SK-N-DZ (cell line): ENCODE results near the gene PHIP.
A peak's percentile ranks its signal among the peaks of the same experiment; 100 is the strongest.

Experiments used
- DNase-seq: peaks from one replicate; pipeline ENCODE4 v3.0.0-alpha.2; 2015; ENCODE audit warnings: low spot score

PHIP gene

DNA sequence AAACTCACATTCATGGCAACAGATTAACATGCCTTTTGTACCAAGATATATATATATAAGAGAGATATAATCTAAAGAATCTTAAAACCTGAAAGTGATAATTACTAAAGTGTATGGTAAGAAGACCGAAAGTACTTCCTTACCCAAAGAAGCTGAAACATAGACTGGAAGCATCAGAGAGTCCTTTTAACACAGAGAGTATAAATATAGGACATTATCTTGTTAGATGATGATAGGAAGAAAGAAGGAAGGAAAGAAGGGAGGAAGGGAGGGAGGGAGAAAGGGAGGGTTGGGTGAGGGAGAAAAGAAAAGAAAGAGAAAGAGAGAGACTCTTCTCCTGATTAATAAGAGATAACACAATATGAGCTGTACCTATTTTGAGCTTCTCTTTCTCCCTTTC lies 68.2 kb downstream of the PHIP start:
- DNase-seq = no peak

DNA sequence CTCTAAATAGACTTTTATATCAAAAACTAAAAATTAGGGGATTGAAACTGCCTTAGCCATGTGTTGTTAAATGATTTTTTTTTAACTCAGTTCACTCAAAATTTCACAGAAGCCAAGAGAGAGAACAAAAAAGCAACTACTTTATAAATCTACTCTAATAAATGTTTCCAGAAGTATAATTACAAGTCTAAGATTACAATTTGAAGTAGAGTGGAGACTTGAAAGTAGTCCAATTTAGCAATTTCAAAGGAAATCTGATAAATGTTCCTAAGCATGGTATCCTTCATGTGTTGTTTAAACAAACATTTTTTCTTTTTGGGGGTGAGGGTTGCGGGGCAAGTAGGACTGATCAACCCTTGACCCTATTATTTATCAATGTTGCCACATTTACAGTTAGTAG lies 72.6 kb downstream of the PHIP start:
- DNase-seq = no peak

DNA sequence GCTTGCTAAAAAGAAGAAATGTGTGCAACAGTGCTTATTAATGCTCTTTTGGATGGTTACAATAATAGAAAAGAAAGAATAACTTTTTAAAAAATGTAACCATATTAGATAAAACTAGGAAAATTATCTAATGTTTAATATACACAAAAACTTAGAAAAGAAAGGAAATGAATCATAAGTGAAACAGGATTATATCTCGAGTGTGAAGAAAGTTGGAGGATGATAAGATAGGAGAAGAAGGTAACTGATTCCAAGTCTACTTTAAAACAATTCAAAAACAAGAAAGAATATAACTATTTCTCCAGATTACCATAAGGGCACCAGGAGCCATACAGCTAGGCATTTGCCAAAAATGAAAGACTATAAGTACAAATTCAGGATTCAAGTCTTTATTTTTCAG lies 73.0 kb downstream of the PHIP start:
- DNase-seq = no peak

DNA sequence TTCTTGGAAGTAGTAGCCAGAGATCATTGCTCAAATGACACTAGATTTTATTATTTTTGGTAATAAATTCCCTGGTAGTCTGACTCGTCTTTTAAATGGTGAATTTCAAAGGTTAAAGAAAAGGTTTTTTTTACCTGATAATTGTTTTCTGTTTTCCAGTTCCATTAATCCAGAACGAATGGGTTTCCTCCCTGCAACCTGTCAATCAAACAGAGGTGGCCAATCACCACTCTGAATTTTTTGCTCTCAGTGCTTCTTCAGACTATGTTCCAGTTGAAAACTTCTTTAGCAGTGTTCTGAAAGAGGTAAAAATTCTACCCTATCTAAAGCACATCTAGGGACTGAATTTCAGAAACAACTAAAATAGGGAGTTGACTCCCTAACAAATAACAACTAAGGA lies 73.8 kb downstream of the PHIP start:
- no peak for DNase-seq

DNA sequence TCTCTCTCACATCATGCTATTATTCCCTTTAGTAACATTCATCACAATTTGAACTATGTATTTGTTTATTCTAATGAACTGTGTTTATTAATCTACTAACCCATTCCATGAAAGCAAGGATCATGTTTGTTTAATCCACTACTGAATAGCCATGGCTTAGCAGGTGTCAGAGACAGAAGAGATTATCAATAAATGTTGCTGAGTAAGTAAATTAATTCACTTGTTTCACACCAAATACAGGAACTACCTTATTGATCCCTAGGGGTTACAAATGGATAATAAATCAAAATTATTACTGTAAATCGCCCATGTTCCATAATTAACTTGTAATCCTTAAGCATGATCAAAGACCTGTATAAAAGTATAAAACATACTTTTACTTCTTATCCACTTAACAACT lies 76.6 kb downstream of the PHIP start:
- DNase-seq = no peak

DNA sequence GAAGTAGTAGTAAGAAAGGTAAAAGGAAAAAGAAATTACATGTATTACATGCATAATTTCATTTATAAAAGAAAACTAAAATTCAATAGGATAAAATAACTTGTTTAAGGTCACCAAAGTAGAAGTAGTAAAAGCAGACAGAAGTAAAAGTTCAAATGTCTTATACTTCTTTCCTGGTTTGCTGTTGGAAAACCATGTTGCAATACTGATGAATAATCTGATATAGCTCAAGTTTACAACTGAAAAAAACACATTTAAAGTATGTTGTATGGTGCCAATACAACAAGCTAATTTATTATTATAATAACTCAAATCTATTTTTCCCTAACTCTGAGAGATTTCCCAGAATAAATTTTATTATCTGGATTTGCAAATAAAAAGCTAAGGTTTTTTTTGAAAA lies 78.3 kb downstream of the PHIP start:
- DNase-seq = no peak

DNA sequence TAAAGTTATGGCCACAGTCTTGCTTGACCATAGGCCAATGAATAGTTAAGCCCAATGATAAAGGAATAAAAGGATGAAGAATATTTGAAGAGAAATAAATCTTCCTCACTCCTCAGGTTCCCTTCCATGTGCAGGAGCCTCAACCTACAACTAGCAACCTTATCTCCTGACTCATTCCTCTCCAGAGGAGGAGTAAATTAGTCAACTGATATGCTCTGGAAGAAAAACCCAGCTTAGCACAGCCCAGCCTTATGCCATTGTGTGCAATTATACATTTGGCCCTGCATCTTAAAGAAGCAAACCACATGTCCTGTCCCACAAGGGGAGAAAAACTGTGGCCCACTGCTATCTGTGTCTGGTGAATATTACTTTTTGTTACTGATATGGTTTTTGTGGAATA lies 82.1 kb downstream of the PHIP start:
- no peak for DNase-seq

DNA sequence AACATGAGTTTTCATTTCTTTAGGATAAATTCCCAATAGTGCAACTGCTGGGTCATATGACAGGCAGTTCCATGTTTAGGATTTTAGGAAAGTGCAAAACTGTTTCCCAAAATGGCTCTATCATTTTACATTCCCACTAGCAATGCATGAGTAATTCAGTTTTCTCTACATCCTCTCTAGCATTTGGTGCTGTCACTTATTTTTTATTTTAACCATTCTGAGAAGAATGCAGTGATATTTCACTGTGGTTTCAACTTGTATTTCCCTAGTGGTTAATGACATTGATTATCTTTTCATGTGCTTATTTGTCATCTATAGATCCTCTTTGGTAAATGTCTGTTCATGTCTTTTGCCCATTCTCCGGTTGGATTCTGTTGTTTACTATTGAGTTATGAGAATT lies 82.7 kb downstream of the PHIP start:
- no peak for DNase-seq

DNA sequence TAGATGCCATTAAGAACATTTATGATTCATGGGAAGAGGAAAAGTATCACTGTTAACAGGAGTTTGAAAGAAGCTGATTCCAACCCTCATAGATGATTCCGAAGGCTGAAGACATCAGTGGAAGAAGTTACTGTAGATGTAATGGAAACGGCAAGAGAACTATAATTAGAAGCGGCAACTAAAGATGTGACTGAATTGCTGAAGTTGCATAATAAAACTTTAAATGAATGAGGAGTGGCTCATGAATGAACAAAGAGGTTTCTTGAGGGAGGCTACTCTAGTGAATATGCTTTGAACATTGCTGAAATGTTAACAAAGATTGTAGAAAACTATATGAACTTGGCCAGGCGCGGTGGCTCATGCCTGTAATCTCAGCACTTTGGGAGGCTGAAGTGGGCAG lies 84.1 kb downstream of the PHIP start:
- no peak for DNase-seq

DNA sequence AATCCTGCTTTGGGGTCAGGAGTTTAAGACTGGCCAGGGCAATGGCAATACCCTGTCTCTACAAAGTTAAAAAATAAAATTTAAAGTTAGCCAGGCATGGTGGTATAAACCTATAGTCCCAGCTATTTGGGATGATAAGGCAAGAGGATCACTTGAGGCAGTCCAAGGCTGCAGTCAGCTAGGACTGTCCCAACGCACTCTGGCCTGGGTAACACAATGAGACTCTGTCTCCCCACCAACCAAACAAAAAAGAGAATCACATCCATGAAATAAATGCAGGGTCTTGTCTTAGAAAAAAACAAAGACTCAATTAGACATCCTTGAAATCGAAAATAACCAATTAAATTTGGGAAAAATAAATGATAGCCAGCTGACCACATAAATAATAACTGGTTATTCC lies 88.9 kb downstream of the PHIP start:
- DNase-seq = no peak

DNA sequence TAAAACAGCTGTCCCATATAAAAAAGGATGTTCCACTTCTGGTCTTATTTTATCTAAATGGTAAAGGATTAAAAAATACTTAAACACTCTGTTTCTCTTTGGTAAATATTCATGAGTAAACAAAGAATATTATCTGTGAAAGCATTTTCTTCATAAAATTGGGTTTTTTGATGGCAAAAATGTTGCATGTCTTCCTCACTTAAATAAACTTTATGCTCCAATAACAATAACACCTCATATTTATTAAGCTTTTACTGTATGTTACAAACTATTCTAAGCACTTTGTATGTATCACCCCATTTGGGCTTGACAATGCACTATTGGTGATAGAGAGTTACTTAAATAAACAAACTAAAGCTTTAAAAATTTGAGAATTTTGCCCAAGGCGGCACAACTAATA lies 91.9 kb downstream of the PHIP start:
- DNase-seq = no peak

DNA sequence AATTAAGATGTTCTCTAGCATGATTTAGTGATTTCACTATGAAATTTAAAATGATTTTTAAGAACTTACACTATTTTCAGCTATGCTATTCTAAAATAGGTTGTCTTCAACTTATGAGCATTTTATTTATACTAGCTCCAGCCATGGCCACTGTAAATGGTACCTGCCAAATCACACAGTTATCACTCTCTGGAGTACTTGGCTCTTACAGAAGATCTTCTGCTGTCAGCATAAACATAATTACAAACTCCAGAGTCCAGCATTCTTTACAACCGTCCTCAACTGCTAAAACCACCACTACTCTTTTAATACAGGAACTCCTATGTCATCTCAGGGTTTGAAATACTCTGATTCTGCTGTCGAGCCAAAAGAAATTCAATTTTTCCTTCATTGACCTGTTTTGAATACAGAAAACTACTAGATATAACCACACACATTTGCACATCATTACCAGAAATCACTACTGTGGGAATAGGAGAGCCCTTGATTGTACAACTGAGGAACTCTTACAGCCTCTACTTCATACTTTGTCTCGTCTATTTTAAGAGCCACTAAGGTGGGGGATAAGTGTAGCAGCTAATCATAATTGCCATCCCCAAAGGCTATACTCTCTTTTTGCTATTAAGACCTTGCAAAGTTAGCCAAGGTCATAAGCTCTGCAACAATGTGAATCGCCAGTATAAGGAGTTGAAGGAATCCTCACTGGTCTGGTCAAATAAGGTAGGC lies 93.7 kb downstream of the PHIP start:
- DNase-seq = no peak

DNA sequence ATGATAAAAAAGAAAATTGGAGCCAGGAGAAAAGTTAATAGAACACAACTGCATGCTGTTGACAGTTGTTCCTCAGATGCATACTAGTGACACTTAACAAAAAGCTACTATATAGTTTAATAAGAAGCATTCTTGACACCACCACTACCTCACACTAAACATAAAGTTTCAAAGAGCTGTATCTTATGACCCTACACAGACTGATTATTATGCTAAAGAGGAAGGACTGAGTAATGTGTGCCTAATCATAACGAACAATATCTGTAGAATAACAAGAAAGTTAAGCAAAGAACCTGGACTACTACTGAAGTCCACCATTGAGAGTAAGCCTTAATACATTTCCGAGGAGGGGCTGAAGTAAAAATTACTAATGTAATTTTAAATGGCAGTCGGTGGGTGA lies 110.9 kb downstream of the PHIP start:
- DNase-seq = no peak

DNA sequence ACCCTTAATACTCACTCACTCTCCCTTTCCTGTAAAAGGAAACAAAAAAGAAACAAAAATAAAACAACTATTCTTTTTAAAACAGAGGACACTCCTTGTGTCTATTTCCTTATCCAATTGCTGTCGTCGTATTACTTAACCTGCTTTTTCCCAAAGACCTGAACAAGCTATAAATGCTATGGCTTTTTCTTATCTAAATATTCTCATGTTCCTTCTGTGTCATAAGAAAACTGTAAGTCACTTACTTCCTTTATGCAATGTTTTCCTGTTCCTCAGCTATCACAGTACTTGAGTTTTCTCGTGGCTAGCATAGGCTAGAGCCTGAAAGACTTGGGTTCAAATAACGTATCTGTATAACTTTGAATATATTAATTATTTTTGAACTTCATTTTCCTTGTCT lies 111.5 kb downstream of the PHIP start:
- no peak for DNase-seq

DNA sequence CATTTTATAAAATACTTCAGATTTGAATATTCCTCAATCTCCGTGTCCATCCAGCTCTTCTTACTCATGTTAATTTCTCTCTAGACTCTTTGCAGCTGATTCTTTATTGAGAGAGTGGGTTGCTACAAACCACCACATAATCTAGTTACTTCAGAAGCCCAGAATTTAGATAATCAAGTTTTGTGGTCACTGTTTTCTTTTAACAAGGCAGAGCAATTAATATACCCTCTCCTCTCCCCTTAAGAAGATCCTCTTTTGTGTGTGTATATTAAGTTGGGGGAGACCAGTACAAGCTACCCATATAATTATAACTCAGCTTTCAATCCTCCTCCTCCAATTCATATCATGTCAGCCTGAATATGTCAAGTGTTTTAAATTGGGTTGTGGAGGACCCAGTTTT lies 115.6 kb downstream of the PHIP start:
- peak; percentile 74 for DNase-seq

DNA sequence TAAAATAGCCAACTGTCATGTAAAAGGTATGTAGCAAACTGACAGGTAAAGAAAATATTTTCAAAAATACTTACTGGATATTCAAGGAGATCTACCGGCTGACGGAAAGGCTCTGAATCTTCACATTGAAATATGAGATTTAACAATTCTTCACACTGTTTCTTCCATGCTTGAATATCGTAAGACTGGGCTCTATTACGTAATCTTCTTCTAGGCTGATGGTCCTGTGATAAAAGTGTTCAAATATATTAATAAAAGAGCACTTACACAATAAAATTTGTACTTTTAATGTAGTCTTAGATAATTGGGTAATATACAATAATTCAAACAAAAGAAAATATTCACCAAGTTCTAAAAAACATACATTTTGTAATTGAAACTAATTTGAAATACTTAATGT lies 123.3 kb downstream of the PHIP start:
- no peak for DNase-seq

DNA sequence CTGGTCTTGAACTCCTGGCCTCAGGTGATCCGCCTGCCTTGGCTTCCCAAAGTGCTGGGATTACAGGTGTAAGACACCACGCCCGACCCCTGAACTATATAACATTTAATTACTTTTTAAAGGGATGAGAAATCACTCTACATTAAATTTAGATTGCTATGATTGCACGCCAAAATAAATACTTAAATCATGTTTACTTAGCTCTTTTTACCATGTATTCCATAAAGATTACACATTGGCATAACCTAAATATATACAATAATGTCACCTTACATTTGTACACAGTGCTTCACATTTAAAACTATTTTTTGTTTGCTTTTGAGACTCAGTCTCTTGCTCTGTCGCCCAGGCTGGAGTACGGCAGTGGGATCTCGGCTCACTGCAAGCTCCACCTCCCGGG lies 124.3 kb downstream of the PHIP start:
- DNase-seq = no peak

DNA sequence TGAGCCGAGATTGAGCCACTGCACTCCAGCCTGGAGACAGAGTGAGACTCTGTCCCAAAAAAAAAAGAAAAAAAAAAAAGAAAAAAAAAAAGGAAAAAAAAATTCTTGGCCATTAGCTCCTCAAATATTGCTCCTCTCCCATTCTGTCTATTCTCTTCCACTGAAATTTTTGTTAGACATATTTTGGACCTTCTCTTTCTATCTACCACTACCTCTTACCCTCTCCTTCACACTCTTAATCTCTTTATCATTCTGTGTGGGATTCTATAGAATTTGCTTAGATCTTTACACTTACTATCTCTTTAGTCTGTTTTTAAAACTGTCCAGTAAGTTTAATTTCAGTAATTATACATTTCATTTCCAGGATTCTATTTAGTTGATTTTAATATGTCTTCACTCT lies 125.7 kb downstream of the PHIP start:
- no peak for DNase-seq

DNA sequence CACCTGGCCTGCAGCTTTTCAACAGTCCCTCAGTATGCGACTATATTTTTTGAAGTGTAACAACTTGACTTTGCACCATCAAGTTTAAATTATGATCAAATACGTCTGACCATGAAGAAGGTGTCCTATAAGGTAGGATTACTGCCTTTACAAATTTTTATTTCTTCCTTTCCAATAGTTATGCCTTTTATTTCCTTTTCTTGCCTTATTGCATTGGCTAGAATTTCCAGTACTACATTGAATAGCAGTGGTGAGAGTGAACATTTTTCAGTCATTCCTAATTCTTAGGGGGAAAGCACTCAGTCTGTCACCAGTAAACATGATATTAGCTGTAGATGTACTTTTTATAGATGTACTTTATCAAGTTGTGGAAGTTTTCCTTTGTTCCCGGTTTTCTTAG lies 129.3 kb downstream of the PHIP start:
- no peak for DNase-seq

DNA sequence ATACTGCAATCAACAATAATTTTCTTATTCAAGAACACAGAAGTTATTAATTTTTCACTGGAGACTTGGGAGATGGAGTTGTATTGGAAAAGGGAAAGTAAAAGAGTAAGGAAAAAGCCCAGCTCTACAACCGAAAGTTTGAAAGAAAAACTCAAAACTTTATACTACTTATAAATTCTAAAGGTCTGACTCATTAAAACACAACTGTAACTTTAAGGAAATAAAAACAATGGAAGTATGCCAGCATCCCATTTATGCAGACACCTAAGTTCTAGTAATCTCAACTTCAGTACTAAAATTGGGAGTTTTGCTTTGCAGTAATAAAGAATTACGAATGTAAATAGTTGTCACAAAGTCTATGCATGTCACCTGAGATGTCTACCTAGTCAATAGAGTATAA lies 130.1 kb downstream of the PHIP start:
- DNase-seq = no peak

DNA sequence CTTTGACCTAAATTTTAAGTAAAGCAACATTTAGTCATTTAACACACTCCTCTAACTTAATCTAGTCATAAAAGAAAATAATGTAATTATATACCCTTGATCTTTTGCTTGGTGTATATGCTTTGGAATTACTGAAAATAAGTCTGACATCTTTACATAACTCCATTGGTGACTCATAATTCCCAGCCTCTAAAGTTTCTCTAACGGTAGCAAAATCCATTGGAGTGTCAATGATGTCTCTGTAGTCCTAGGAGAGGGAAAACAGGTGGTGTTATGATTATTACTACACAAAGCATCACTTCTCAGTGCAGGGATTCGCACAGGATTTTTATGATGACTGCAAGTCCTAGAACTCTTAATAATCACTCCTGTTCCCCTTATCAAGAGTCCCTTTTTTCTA lies 130.5 kb downstream of the PHIP start:
- no peak for DNase-seq

DNA sequence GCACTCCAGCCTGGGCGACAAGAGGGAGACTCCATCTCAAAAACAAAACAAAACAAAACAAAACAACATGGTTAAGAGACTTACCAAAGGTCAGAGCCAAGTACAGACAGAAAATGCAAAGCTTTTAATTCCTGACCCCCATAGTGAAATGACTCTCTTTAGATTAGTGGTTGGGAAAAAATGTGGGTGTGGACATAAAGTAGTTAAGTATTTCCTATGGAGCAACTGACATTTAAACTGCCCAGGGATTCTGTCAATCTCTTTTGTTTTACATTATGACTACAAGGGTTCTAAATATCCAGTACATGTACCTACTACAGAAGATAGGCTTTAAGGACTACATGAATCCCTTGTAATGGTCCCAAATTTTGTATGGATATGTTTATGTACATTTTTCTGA lies 135.6 kb downstream of the PHIP start:
- no peak for DNase-seq

DNA sequence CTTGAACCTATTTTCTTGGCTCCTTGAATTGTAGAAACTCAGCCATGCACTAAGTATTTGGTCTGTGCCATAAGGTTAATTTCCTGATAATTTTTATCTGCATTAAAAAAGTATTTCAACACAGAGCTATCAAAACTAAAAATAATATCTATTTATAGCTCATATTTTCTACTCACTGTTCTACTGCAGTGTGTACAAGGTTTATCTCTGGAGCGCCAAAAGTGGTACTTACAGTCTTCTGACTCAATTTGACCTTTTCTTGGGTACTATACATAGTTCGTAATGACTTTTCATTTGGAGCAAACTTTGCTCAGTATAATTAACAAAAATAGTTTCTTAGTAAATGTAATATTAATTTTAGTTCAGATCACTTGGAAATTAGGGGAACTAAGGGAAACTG lies 141.5 kb downstream of the PHIP start:
- DNase-seq = no peak

DNA sequence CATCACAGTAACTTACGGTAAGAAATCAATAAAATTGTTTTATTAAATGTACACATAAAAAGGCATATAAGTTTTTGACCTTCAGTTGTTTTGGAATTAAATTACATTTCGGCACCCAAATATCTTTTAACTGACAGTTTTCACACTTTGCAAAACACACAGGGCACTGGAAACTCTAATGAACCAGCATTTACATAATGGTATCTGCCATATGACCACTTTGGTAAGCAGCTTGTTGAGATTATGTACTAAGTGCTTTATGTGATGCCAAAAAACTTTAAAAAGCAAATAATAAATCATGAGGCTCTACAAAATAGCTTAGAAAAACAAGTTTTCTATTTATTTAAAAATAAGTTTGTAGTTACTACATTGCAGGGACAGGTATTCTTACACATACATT lies 142.5 kb downstream of the PHIP start:
- no peak for DNase-seq
